A673 (cell line): Measurements from ENCODE around the gene PIK3R1. TPM values are rescaled to one million over a fixed set of nuclear protein-coding genes. Genes with fewer than 3 reads are reported as not detected.
A peak's percentile ranks its signal among the peaks of the same experiment; 100 is the strongest.

ENCODE experiments used
- BruUV-seq: library from RNA; stranded (reverse); fragments of 400-500 nt; replicated peaks from 2 replicates; lab custom pipeline; 2021; lab: Mats Ljungman, UMichigan
- CTCF ChIA-PET: fragments of 300-600 bp; sonication (Branson Sonifier 250); formaldehyde crosslinking; loops from one replicate; lab custom pipeline; 2022; ENCODE audit warnings: antibody characterized with exemption; lab: Charles Lee
- POLR2A ChIA-PET: fragments of 300-600 bp; sonication (Branson Sonifier 250); formaldehyde crosslinking; loops from one replicate; lab custom pipeline; 2022; ENCODE audit warnings: antibody characterized with exemption; ENCODE audit not compliant: low non-redundant PET; lab: Charles Lee
- DNase-seq: peaks from one replicate; pipeline ENCODE4 v3.0.0-alpha.2; 2015; ENCODE audit warnings: low spot score
- H3K27ac ChIP-seq: fragments of 200-600 bp; sonication (generic); 2 replicates; pipeline ENCODE4 v1.5.1; 2016; ENCODE audit warnings: mixed run types, low read depth, mild to moderate bottlenecking, mixed read lengths, antibody characterized with exemption, low read length; ENCODE audit not compliant: poor library complexity, severe bottlenecking
- H3K27me3 ChIP-seq: fragments of 200-600 bp; sonication (generic); replicated peaks from 2 replicates; pipeline ENCODE4 v1.6.1; 2017; ENCODE audit warnings: mixed run types, low read depth, mild to moderate bottlenecking, mixed read lengths, antibody characterized with exemption, low read length; ENCODE audit not compliant: insufficient read depth, poor library complexity
- H3K36me3 ChIP-seq: fragments of 200-600 bp; sonication (generic); 2 replicates; pipeline ENCODE4 v1.6.1; 2016; ENCODE audit warnings: mixed run types, mild to moderate bottlenecking, mixed read lengths, antibody characterized with exemption, low read length; ENCODE audit not compliant: insufficient read depth, poor library complexity, severe bottlenecking
- H3K4me1 ChIP-seq: fragments of 200-600 bp; sonication (generic); 2 replicates; pipeline ENCODE4 v1.6.1; 2017; ENCODE audit warnings: mixed run types, mild to moderate bottlenecking, mixed read lengths, antibody characterized with exemption, low read length; ENCODE audit not compliant: insufficient read depth, poor library complexity, severe bottlenecking
- H3K4me3 ChIP-seq: fragments of 200-600 bp; sonication (generic); 2 replicates; pipeline ENCODE4 v1.5.1; 2016; ENCODE audit warnings: low read depth, mixed run types, mild to moderate bottlenecking, mixed read lengths, low read length; ENCODE audit not compliant: poor library complexity, severe bottlenecking
- H3K9me3 ChIP-seq: fragments of 200-600 bp; sonication (generic); 2 replicates; pipeline ENCODE4 v1.6.1; 2016; ENCODE audit warnings: mixed run types, low read depth, mild to moderate bottlenecking, mixed read lengths, antibody characterized with exemption, low read length; ENCODE audit not compliant: poor library complexity, severe bottlenecking
- EZH2 ChIP-seq: fragments of 200-600 bp; sonication (generic); IDR thresholded peaks from 2 replicates; pipeline ENCODE4 v1.6.1; 2017; ENCODE audit warnings: borderline replicate concordance, low read depth, mild to moderate bottlenecking, mixed read lengths, antibody characterized with exemption, low read length; ENCODE audit not compliant: poor library complexity, severe bottlenecking
- intact Hi-C: fragments of 100-400 bp; cut with micrococcal nuclease; formaldehyde crosslinking; loops from one replicate; pipeline ENCODE4 v1.10.0; 2022; ENCODE audit not compliant: unreplicated experiment
- total RNA-seq: library from RNA; stranded (reverse); gene quantifications from 2 replicates; pipeline ENCODE4 v1.2.3, GENCODE V29; 2021
- TF ChIP-seq, protein P1 (sequence below): fragments of 300-800, 200-600 bp; sonication (generic); conservative IDR thresholded peaks from 2 replicates; pipeline ENCODE4 v1.5.1; 2017; ENCODE audit warnings: low read depth, mild to moderate bottlenecking, antibody characterized with exemption, low read length, moderate library complexity, mixed read lengths

Gene PIK3R1
- total RNA-seq, 1 experiment from 2014 or later = 57.9 TPM

GRCh38 chr5:68247627-68248026, 32.1 kb downstream of the PIK3R1 start:
- BruUV-seq = no TSS peak
- H3K36me3 ChIP-seq = peaks cover 3% of the 10 kb centered on the region
- no peaks in the 10 kb centered on the region for H3K27me3 ChIP-seq
- no peaks in the 10 kb centered on the region for H3K9me3 ChIP-seq
- POLR2A ChIA-PET = no interaction called here
- no peak for DNase-seq
- TF ChIP-seq, protein P1, sequence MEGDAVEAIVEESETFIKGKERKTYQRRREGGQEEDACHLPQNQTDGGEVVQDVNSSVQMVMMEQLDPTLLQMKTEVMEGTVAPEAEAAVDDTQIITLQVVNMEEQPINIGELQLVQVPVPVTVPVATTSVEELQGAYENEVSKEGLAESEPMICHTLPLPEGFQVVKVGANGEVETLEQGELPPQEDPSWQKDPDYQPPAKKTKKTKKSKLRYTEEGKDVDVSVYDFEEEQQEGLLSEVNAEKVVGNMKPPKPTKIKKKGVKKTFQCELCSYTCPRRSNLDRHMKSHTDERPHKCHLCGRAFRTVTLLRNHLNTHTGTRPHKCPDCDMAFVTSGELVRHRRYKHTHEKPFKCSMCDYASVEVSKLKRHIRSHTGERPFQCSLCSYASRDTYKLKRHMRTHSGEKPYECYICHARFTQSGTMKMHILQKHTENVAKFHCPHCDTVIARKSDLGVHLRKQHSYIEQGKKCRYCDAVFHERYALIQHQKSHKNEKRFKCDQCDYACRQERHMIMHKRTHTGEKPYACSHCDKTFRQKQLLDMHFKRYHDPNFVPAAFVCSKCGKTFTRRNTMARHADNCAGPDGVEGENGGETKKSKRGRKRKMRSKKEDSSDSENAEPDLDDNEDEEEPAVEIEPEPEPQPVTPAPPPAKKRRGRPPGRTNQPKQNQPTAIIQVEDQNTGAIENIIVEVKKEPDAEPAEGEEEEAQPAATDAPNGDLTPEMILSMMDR = no peak
- TF ChIP-seq EZH2 = no peak
- H3K4me1 ChIP-seq = peaks cover 72% of the 10 kb centered on the region
- CTCF ChIA-PET = no interaction called here
- H3K4me3 ChIP-seq = no peak overlapping the region
- H3K27ac ChIP-seq = no peak overlapping the region
- intact Hi-C loops = no loop called here

DNA sequence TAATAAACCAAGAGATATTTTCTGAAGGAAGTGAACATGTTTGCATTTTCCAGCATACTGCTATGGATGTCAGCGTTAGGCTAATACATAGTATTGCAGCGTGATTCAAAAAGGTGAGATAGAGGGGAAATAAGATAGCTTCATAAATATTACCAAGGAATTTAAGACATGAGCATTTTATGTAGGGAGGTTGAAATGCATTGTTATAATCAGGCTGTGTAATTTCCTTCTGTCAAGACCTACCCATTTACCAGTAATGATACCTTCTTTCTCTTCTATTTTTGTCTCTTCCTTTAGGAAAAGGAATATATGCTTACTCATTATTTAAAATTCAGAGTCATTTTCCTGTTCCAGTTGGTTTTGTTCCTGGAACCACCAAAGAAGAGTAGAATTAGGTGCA, 33.3 kb downstream of the PIK3R1 start:
- TF ChIP-seq, protein P1 = no peak
- no peak for TF ChIP-seq EZH2
- Histone ChIP-seq H3K27ac (no peak overlapping the region), H3K4me1 (peaks cover 72% of the 10 kb centered on the region), H3K9me3 (no peaks in the 10 kb centered on the region), H3K4me3 (no peak overlapping the region), H3K27me3 (no peaks in the 10 kb centered on the region), H3K36me3 (no peaks in the 10 kb centered on the region)
- DNase-seq = no peak
- ChIA-PET CTCF (no interaction called here), POLR2A (interaction anchor here (0.6 to 0.7 kb wide), 2 partner anchors 33 to 787 kb away, joined by 3 to 12 read pairs; partner anchors contain the start of gene PIK3R1)
- intact Hi-C loops = no loop called here
- no TSS peak for BruUV-seq

DNA sequence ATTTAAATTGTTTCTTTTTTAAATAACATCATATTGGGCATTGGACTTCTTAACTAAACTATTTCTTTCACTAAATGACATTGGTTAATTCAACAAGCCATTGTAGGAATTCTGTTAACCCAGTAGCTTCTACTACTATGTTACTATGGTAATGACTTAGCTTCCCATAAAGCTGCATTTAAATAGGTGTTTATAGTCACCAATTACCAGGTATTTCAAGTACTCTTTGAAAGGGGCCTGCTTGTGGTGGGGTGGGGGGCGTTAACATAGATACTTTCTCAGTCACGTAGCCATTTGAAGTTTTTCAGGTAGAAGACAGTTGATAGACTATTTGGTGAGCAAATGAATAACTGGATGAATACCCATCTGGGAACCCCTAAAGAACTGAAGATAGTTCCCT, 34.0 kb downstream of the PIK3R1 start:
- no peaks in the 10 kb centered on the region for H3K27me3 ChIP-seq
- H3K27ac ChIP-seq = peak overlapping the region; percentile 77
- BruUV-seq = no TSS peak
- intact Hi-C loops = no loop called here
- TF ChIP-seq, protein P1 = no peak
- TF ChIP-seq EZH2 = no peak
- H3K4me1 ChIP-seq = peaks cover 72% of the 10 kb centered on the region
- POLR2A ChIA-PET = interaction anchor here (0.6 to 0.7 kb wide), 2 partner anchors 34 to 788 kb away, joined by 3 to 12 read pairs; partner anchors contain the start of gene PIK3R1
- no peaks in the 10 kb centered on the region for H3K9me3 ChIP-seq
- no peak overlapping the region for H3K4me3 ChIP-seq
- no peaks in the 10 kb centered on the region for H3K36me3 ChIP-seq
- no peak for DNase-seq
- CTCF ChIA-PET = no interaction called here
